CMK (cell line): ENCODE measurements around the gene MAP2.

Source experiments
- DNase-seq: peaks from one replicate; pipeline ENCODE4 v3.0.0-alpha.2; 2010; ENCODE audit warnings: low read depth

MAP2 gene

DNA sequence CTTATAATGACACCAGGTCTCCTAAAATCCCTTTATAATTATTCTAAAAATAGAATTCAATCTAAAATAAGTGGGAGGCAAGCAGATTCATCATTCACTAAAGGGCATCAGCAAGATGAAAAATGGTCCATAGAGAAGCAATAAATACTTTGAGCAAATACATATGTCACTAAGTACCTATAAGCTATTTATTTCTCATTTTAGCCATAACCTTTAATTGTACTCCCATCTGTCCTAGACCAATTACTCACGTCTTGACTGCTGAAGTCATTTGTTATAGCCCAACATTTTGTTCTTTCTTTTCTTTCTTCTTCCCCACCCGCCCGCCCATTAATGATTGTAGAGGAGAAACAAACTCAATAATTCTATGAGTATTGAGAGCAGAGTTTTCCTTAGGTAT, 105.7 kb downstream of the MAP2 start:
- no peak for DNase-seq

DNA sequence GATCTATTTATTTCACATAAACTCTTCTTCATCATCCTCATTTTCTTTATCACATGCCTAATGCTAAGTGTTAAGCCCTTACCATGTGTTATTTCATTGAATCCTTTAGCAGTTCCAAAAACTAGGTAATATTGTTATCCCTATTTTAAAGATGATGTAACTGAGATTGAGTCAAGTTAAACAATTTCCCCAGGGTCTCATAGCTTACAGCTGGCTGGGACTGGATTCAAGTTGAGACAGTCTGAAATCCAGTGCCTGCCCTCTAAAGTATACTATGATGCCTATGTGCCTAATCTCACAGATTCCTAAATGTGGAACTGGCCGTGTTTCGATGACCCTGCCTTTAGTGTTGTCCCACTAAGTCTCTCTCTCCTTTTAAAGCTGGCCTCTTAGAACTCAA, 108.5 kb downstream of the MAP2 start:
- DNase-seq, result no peak

DNA sequence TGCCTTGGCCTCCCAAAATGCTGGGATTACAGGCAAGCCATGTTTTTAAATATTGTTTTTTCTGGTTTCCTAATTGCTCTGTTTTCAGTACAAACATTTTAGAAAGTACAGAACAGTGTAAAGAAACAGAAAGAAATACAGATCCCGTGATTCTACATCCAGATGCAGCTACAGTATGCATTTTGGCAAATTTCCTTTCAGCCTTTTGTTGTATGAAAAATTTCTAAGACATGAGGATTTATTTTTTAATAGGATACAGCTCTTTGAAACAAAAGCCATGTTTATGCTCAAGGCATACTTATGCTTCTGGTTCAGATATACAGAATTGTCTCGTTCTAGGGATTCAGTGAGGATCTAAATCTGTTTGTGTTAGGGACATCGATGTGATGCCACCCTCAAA, 109.5 kb downstream of the MAP2 start:
- no peak for DNase-seq

DNA sequence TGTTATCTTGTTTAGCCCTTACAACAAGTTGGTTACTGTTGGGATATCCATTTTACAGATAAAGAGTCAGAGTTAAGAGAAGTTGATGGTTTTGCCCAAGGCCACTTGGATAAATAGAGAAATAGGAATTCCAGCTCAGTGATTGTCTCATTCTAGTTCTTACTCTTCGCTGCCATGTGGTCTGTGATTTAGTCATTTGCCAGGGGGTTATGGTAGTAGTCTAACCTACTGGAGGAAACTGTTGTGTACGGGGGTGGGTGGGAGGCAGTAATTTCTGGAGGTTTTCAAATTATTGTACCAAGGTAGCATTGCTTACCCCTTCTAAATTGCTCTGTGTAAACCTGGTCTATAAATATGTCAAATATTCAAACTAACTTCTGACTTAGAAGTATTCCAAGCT, 110.4 kb downstream of the MAP2 start:
- no peak for DNase-seq

DNA sequence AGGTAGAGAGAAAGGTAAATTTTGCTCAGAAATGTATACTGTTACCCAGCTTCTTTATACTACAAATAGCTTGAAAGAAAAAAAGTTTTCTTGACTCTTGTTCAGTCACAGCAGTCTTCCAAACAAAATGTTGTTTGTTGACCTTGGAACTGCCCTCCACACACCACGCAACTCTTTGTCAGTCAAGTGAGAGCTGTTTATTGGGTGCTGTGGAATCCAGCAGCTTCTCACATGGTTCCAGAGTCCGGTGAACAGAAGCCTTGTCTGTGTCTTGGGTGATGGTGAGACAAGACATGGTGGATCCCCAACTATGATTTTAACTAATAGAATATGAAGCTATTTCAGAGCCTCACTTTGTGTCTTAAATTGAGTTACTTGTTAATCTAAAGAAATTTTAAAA, 112.5 kb downstream of the MAP2 start:
- DNase-seq, result no peak

DNA sequence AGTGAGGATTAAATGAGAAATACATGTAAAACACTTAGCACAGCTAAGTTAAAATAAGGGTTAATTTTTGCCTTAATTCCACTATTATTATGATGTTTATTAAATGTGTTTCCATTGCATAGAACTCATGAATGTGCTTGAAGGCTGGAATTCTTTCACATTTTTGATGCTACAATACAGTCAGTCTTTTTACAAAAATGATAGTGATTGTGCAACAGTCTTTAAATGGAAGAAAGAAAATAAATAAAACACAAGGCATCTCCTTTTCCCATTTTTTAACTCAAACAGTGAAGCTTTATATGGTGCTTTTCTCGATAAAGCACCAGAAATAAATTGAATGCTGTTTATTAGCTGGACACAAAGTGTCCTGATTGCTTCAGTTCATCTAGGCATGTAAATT, 123.9 kb downstream of the MAP2 start:
- DNase-seq, result no peak

DNA sequence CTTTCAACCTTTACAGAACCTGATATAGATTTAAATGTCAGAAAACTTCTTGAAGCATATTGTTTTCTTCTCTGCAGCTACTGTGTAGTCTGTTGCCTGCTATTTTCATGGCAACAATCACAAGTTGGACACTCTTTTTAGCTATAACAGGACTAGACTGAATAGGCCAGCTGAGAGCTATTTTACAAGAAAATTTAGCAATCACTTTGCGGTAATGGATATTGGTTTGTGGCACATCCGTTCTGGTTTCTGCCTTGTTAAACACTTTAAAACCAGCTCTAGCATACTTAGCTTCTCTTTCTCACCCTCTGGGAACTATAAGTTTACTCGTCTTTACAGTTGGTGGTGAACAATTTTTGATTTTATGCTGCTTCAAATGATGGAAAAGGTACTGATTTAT, 125.7 kb downstream of the MAP2 start:
- DNase-seq, result no peak

DNA sequence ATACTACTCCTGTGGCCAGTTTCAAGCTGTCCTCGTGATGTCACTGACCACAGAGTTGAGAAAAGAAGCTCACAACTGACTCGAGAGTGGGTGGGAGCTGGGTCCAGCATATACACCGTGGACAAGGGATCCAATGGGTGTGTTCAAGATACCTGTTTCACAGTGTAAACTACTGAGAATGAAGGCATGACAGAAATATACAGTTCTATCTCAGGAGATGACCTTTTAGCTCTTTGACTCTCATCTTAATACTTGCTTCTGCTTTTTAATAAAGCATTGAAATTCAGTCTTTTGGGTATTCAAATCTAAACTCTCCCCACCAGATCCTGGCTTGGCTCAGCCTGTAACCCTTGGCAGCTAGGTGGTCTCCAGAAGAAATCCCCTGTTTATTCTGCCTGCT, 130.1 kb downstream of the MAP2 start:
- no peak for DNase-seq

DNA sequence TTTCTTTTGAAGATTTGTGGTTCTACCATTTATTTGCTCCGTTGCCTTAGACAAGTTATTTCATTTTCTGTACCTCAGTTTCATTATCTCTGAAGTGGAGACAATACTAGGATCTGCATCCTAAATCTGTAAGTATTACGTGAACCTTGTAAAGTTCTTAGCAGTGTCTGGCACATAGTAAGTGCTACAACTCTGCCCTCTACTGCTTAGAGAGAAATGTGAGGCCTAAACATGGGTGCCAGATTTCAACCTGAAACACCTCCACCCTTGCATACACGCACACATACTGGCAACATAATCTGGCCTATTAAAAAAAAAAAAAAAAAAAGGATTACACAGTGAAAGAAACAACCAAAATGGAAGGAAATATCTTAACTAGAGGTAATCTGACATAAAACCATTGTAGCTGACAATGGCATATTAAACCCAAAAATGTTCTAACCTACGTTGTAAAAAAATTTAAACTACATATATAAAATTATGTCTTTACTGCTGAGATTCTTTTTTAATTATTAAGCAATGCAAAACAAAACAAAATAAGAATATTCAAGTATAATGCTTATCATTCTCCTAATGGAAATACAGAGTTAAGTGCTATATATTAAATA, 132.6 kb downstream of the MAP2 start:
- DNase-seq, result no peak

DNA sequence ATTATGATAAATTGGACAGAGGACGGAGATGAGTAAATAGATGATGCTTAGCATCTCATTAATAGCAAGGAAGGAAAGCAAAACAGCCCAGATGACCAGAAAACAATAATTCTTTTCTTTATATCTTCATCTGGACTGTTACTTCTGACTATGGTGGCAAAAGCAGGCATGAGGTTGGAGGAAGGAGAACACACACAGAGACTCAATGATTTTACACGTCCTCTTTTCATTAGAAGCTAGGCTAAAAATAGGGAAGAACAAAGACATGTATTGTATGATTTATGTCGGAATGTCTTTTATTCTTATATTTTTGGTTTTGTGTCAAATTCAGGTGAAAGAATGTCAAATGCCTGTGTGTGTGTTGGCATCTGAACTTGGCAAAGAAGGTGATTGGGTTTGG, 137.1 kb downstream of the MAP2 start:
- no peak for DNase-seq

DNA sequence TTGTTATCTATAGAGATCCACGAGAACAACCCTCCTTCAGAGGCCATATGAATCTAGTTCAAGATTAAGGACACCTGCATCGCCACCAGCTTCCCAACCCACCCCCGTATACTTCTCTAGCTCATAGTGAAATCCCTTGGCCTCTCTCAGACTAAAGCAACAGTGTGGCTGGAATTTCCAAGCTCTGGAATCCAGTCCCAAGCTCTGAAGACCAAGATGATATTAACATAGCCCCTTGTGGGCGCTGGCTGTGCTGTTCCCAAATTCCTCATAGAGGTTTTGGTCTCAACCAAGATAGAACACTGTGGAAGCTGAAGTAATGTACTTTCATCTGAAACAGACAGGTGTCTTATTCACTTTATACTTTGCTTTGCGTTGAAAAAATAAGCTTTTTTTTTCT, 139.6 kb downstream of the MAP2 start:
- DNase-seq, result no peak

DNA sequence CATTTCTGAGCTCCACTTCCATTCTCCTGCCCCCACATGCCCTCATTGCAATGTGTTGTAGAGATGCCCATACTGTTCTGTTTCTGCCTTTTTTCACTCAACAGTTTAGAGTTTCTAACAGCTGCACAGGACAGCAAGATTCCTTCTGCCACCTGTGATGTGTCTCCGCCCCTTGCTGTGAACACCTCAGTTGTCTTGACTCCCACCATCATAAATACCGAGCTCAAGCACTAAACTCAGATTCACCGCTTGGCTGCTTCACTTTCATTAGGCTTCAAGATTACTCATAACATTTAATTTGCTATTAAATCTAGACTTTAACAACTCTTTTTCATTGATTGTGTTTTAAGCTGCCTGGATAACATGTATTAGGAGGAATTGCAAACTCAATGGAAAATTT, 141.0 kb downstream of the MAP2 start:
- DNase-seq, result no peak

DNA sequence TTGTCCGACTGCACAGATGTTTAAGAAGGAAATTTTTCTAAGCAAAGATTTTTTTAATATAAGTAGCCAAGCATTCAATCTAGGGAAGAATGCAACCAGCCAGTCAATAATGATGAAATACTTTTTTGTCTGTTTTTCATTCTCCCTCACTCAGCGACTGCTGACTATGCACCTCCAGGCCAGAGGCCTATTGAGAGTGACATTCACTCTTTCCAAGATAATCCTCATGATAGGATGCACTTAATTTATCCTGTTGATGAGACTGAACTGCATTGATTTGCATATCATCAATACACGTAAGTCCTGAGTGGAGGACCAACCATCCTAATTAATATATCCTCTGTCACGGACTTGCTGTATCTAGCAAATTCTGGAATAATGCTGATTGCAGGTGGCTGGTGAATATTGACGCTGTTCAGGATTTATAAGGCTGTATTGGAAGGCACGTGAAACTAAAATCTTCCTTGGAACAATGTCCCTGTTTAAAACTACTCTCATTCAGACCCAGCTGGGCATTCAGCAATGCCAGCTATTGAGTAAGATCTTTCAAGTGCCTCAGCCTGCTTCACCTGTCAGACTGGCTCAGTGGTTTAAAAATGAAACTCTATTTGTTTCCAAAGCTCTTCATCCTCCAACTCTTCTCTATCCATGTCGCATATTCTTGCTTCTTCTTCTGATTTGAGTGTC, 142.2 kb downstream of the MAP2 start:
- no peak for DNase-seq

DNA sequence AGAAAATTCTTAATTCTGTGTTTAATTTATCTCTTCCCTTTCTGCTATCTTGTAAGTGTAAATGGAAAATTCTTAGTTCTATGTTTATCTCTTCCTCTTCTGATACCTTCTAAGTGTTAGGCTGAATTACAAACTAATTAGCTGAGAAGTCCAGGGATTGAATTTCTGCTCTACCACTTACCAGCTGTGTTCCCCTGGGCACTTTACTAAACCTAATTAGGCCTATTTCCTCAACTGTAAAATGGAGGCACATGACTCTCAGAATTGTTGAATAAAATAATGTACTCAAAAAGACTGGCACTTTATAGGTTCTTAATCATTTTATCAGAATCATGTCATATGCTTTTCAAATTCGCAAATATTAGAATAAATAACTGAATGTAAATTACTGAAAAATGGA, 146.3 kb downstream of the MAP2 start:
- DNase-seq, result no peak

DNA sequence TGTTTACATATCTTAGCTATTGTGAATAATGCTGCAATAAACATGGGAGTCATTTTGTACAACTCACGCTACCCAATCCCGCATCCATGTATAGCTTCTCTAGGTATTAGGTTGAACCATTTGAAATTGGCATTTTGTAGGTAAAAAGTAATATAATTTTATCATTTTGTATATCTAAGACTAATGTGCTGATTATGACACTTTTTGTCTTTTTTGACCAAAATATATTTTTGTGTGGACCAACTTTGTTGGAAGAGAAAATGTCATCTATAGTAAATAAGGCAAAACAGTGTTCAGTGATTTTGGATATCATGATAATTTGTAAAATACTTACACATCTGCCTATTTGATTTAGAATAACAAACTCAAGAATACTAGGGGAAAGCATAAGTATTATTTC, 150.7 kb downstream of the MAP2 start:
- no peak for DNase-seq

DNA sequence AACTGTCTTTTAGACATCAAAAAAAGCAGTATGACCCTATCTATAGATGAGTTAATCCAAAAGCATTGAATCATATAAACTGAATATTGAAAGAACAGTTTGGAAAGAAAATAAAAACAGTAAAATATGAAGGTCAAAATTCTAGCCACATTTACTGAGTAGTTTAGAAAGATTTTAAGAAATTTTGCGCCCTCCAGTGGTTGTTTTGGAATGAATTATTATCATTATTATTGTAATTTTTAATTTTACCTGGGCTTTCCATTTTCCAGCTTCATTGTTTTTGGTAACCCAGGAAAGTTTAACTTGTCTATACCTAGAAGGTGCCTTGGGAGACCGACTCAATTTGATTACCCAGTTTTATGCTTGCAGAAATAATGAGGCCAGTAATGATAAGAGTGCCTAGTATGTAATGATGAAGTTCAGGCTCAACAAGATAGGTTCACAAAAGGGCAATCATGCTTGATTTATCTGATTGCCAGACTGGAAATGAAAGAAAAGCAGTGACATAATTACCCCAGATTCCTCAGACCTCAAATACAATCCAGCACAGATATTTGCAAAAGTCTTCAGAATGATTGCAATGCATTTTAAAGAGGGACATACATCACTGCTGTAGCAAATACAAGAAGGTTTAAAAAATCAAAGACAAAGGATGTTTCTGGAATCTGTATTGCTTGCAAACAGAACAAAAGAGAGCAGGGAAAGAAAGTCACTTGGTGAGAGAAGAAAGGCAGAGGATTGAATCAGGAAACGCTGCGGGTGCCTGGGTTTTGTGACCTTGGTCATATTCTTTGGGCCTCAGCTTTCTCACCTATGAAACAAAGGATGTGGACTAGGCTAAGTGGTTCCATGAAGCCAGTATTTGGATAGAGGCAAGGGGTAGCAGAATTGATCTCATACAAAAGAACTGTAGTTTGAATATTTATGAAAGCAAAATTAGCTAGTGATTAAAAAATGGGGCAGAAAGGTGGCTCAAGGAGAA, 153.8 kb downstream of the MAP2 start:
- no peak for DNase-seq

DNA sequence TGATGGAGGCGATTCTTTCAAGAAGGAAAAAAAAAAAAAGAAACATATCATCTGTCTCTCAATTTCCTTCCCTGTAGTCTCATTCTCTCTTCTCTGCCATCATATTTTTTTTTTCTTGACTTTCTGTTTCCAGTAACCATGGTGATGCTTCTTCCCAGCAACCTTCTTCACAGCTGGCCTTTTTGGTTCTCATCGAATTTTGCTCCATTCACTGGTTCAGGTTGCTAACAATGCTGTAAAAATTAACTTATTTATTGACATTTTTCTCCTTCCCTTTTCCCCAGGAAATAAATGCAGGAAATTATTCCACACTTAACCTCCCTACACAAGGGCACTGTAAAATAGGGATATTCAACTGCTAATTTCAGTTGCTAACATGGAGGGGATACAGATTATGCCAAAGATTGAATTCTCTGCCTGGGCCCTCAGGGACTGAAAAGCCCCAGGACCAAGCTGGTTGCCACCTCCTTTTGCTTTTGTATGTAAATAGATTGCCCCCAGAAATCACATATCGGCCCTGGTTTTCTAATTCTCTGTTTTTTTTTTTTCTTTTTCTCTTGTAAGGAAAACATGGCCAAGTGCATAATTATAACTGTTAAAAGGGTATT, 154.7 kb downstream of the MAP2 start:
- DNase-seq, result no peak

DNA sequence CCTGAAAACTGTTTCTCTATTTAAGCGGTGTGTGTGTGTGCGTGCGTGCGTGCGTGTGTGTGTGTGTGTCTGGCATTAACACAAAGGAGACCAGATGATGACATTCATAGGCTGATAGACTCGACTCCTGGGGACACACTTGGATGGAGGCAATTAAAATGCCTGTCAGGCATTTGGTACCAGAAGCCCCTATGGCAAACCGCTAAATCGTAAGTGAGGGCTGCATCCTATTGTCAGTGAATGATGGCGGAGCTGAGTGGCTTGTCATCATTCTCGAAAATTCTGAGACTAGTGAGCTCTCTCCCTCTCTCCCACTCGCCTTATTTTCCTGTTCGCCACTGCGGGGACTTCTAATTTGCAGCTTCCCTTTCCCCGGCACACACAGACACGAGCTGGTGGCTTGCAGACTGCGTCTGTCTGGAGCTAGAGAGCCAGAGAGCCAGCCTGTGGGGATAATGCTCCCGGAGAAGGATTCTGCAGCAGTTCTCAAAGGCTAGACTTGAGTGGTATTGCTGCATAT, 155.4 kb downstream of the MAP2 start:
- DNase-seq, result no peak

DNA sequence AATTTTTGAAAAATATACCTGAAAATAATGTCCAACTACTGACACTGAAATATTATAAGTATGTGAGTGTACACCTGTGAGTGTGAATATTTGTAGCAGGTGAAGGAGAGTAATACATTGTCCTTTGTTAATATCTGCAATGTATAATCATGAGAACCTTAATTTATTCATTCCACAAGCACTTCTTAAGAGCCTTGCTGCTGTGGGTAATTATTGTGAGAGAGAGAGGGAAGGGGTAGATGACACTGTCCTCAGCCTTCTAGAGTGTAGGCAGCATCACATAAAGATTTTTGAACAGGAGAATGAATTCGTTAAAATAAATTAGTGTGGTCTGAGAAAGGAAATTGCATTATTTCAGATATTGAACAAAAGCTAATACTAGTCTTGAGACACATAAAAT, 157.2 kb downstream of the MAP2 start:
- DNase-seq, result no peak

DNA sequence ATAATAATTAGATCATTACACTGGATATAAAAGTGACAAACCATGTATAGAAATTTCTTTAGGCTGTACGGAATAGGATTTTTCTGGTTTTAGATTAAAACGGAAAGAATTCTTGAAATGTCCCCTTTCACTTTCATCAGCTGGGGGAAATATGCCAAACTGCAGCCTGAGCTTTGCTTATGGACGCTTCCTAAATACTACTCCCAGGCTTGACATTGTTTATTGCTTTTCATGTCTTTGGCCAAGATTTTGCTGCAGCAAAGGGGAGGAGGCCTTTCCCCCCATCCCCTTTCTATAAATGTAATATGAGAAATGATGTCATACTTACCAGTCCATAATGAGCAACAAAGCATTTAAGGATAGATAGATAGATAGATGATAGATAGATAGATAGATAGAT, 158.4 kb downstream of the MAP2 start:
- no peak for DNase-seq

DNA sequence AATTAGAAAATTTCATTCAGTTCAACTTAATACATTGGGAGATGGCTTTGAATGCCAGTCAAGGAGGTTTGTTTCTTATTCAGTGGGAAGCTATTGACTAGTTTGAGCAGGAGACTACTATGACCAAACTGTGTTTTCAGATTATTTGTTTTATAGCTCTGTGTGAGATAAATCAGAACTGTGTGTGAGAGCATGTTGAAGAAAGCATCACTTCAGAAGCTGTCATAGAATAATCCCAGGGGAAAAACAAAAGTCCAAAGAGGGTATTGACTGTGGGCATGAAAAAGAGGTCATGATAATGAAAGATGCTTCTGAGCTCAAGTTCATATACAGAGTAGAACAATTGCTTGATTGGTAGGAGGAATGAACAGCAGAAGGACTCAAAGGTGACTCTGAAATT, 160.6 kb downstream of the MAP2 start:
- no peak for DNase-seq

DNA sequence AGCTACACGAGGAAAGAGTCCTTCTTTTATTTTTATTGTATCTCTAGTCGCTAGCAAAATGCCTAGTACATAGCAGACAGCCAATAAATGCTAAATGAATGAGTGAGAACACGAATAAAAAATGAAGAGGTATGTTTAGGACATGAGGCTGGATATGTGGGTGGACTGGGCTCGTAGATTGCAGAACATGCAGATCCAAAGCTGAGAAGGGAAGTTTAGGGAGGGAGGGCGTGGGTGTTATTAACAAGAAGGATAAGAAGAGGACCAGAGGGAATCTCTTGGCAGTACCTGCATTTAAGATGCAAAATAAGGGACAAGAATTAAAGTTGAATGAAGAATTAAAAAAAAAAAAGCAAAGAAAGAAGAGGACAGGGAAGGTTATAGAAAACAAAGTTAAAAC, 161.1 kb downstream of the MAP2 start:
- DNase-seq, result no peak

DNA sequence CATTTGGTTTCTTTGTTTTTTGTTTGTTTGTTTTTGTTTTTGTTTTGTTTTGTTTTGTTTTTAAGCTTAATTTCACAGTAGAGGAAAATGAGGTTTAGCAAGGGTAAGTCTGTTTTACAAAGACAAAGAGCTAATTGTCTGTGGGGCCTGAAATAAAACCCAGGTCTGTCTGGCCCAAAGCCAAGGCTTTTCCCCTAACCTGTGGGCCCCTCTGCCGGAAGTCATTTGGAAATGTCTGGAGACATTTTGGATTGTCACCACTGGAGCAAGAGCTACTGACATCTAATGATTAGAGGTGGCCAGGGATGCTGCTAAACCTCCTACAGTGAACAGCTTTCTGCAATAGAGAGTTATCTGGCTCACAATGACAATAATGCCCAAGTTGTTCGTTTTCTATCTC, 167.2 kb downstream of the MAP2 start:
- DNase-seq, result no peak
